ENCODE results near the gene GRSF1. TPM values are rescaled to one million over a fixed set of nuclear protein-coding genes. Genes with fewer than 3 reads are reported as not detected.

GRSF1 gene
- total and polyA plus RNA-seq, 5 donors = 50.7 to 81.4 (median 77.8) TPM

Other genes with a start within 250 kb of the GRSF1 start
- gene AMBN, start 247.6 kb downstream of the GRSF1 start, total RNA-seq = not detected
- not detected for gene AMBN, start 247.6 kb downstream of the GRSF1 start, polyA plus RNA-seq
- 10 to 100 TPM in 1 of 4 donors, 1 to 10 TPM in 3; 3.1 to 12.1 (median 4.6) TPM for gene ENAM, start 211.1 kb downstream of the GRSF1 start, total RNA-seq
- 2.6 TPM for gene ENAM, start 211.1 kb downstream of the GRSF1 start, polyA plus RNA-seq
- 10 to 100 TPM in 1 of 4 donors, 1 to 10 TPM in 3; 1.8 to 20.0 (median 4.4) TPM for gene JCHAIN, start 173.4 kb downstream of the GRSF1 start, total RNA-seq
- gene JCHAIN, start 173.4 kb downstream of the GRSF1 start, polyA plus RNA-seq = 0.36 TPM
- 10 to 100 TPM; 17.6 to 19.9 (median 18.6) TPM for gene UTP3, start 151.4 kb downstream of the GRSF1 start, total RNA-seq
- 15.5 TPM for gene UTP3, start 151.4 kb downstream of the GRSF1 start, polyA plus RNA-seq
- 10 to 100 TPM; 23.9 to 30.1 (median 29.3) TPM for gene RUFY3, start 117.9 kb downstream of the GRSF1 start, total RNA-seq
- gene RUFY3, start 117.9 kb downstream of the GRSF1 start, polyA plus RNA-seq = 14.1 TPM
- gene MOB1B, start 62.5 kb upstream of the GRSF1 start, total RNA-seq = 10 to 100 TPM; 16.9 to 26.2 (median 19.4) TPM
- 5.6 TPM for gene MOB1B, start 62.5 kb upstream of the GRSF1 start, polyA plus RNA-seq
- 1 to 10 TPM; 6.3 to 8.6 (median 7.2) TPM for gene DCK, start 153.8 kb upstream of the GRSF1 start, total RNA-seq
- 4.7 TPM for gene DCK, start 153.8 kb upstream of the GRSF1 start, polyA plus RNA-seq